ENCODE measurements around the gene TMPRSS2.

TMPRSS2 gene

GRCh38 chr21:41509145-41509496 lies 1.2 kb upstream of the TMPRSS2 start:
- DNase-seq = no peak

- DNase-seq = no peak
Measured at GRCh38 chr21:41508415-41509144, 622 bp upstream of the TMPRSS2 start.

- DNase-seq = no peak
Measured at GRCh38 chr21:41506611-41507520, 1.1 kb downstream of the TMPRSS2 start.

- no peak for DNase-seq
Measured at GRCh38 chr21:41506005-41506594, 1.9 kb downstream of the TMPRSS2 start.

GRCh38 chr21:41504030-41504429 lies 3.9 kb downstream of the TMPRSS2 start:
- no peak for DNase-seq

GRCh38 chr21:41503331-41503730 lies 4.6 kb downstream of the TMPRSS2 start:
- DNase-seq = no peak

- DNase-seq = no peak
Measured at GRCh38 chr21:41501919-41502318, 6.0 kb downstream of the TMPRSS2 start.

- DNase-seq = no peak
Measured at GRCh38 chr21:41500931-41501381, 7.0 kb downstream of the TMPRSS2 start.

GRCh38 chr21:41500363-41500762 lies 7.6 kb downstream of the TMPRSS2 start:
- DNase-seq = no peak

GRCh38 chr21:41499920-41500319 lies 8.0 kb downstream of the TMPRSS2 start:
- no peak for DNase-seq

GRCh38 chr21:41497788-41498187 lies 10.2 kb downstream of the TMPRSS2 start:
- no peak for DNase-seq

- DNase-seq = no peak
Measured at GRCh38 chr21:41497008-41497407, 10.9 kb downstream of the TMPRSS2 start.

- DNase-seq = no peak
Measured at GRCh38 chr21:41494242-41494641, 13.7 kb downstream of the TMPRSS2 start.

- DNase-seq = no peak
Measured at GRCh38 chr21:41491412-41491811, 16.5 kb downstream of the TMPRSS2 start.

GRCh38 chr21:41490330-41490729 lies 17.6 kb downstream of the TMPRSS2 start:
- DNase-seq = no peak

GRCh38 chr21:41489329-41489728 lies 18.6 kb downstream of the TMPRSS2 start:
- no peak for DNase-seq

- DNase-seq = no peak
Measured at GRCh38 chr21:41488080-41488479, 19.9 kb downstream of the TMPRSS2 start.

- DNase-seq = no peak
Measured at GRCh38 chr21:41487082-41487481, 20.9 kb downstream of the TMPRSS2 start.

- DNase-seq = no peak
Measured at GRCh38 chr21:41483973-41484372, 24.0 kb downstream of the TMPRSS2 start.

- no peak for DNase-seq
Measured at GRCh38 chr21:41483415-41483814, 24.5 kb downstream of the TMPRSS2 start.

GRCh38 chr21:41482980-41483379 lies 25.0 kb downstream of the TMPRSS2 start:
- no peak for DNase-seq

GRCh38 chr21:41482301-41482700 lies 25.7 kb downstream of the TMPRSS2 start:
- DNase-seq = no peak

- no peak for DNase-seq
Measured at GRCh38 chr21:41481191-41481590, 26.8 kb downstream of the TMPRSS2 start.
